ENCODE measurements around the gene RPS2.

GRCh38 chr16:1973461-1974156 lies 9.0 kb upstream of the RPS2 start:
- TF ChIP-seq CTCF (IDR thresholded peaks at IDR 0.05; ENCODE audit: low read length), result no peak
- TF ChIP-seq EZH2 (IDR thresholded peaks at IDR 0.05; ENCODE audit: borderline replicate concordance, low read length), result no peak

Measured in OCI-LY1 (cell line).